ENCODE results near the gene TCF7L2.

The TCF7L2 gene

DNA sequence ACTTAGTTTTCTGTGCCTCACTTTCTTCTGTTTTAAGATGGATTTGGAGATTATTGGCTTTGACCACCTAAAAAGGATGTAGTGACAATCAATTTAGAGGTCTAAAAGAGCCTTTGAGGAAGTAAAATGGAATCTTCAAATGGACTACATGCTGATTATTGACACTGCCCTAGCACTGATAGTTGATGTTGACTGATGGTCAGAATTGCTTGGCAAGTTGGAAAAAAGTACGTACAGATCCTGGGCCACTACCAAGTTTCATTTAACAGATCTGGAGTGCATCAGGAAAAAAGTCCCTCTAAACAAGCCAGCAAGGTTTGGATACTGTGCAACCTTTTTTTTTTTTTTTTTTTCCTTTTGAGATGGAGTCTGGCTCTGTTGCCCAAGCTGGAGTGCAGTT, 81.1 kb downstream of the TCF7L2 start:
- no peaks in the 10 kb centered on the region for H3K9me3 ChIP-seq
- H3K27me3 ChIP-seq (ENCODE audit: low read depth): no peaks in the 10 kb centered on the region
- DNase-seq (ENCODE audit: low spot score in 2 of 2): no peak
- no peaks in the 10 kb centered on the region for H3K36me3 ChIP-seq (replicated peaks)
- H3K4me1 ChIP-seq: peaks cover 35% of the 10 kb centered on the region
- in situ Hi-C loops (cut with MboI; ENCODE audit: low sequenced_read_pairs): no loop called here
- H3K4me3 ChIP-seq: no peak overlapping the region

- Histone ChIP-seq H3K36me3 (replicated peaks) (no peaks in the 10 kb centered on the region), H3K4me1 (peaks cover 13% of the 10 kb centered on the region), H3K9me3 (no peaks in the 10 kb centered on the region), H3K4me3 (no peak overlapping the region), H3K27me3 (ENCODE audit: low read depth) (no peaks in the 10 kb centered on the region)
- in situ Hi-C loops (cut with MboI; ENCODE audit: low sequenced_read_pairs): no loop called here
- DNase-seq (ENCODE audit: low spot score in 2 of 2): peak in 1 of 2 experiments; percentile 31
Measured at GRCh38 chr10:113033991-113034390, 83.9 kb downstream of the TCF7L2 start.

DNA sequence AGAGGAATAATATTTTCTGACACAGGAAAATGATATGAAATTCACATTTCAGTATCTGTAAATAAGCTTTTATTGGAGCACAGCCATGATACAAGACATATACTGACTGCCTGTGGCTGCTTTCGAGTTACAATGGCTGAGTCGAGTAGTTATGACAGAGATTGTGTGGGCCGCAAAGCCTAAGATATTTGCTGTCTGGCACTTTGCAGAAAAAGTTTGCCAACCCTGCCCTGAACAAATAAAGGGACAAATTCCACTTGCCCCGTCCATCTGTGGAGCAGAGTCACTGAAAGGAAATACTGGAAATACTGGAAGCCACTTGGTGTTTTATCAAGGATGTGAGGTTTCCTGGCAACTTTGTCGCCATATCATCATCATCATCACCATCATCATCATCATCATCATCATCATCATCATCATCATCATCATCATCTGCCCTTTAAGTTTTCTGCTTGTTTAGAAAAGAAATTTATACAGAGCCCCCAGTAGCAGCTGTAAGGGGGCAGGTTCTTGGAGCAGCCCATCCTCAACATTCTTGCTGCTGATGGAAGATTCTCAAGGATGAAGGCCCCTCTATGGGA, 85.8 kb downstream of the TCF7L2 start:
- in situ Hi-C loops (cut with MboI; ENCODE audit: low sequenced_read_pairs): no loop called here
- Histone ChIP-seq H3K9me3 (no peaks in the 10 kb centered on the region), H3K4me1 (peaks cover 13% of the 10 kb centered on the region), H3K4me3 (no peak overlapping the region), H3K36me3 (replicated peaks) (peaks cover under 1% of the 10 kb centered on the region; the same call in 1 of the 2 replicates), H3K27me3 (ENCODE audit: low read depth) (no peaks in the 10 kb centered on the region)
- DNase-seq (ENCODE audit: low spot score in 2 of 2): no peak

DNA sequence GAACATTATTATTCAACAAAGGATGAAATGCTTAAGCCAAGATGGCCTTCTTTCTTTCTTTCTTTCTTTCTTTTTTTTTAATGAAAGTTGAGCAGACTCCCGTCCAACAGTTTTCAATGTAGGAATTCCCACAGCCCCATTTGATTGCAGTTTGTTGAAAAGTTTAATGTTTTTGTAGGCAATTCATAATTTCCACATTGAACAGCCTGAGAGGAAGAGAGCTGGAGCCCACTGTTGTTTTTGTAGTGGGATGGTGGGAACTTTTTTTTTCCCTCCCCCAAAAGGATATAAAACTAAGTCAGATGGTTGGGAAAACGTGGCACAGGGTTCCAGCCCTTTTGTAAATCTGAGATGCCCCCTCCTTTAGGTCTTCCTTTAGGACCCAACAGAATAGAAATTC, 86.6 kb downstream of the TCF7L2 start:
- in situ Hi-C loops (cut with MboI; ENCODE audit: low sequenced_read_pairs): no loop called here
- Histone ChIP-seq H3K4me1 (peaks cover 13% of the 10 kb centered on the region), H3K4me3 (no peak overlapping the region), H3K36me3 (replicated peaks) (peaks cover 6% of the 10 kb centered on the region; the same call in 1 of the 2 replicates), H3K9me3 (no peaks in the 10 kb centered on the region), H3K27me3 (ENCODE audit: low read depth) (no peaks in the 10 kb centered on the region)
- DNase-seq (ENCODE audit: low spot score in 2 of 2): no peak

- H3K36me3 ChIP-seq (replicated peaks): peaks cover 6% of the 10 kb centered on the region; the same call in 1 of the 2 replicates
- DNase-seq (ENCODE audit: low spot score in 2 of 2): no peak
- H3K4me3 ChIP-seq: no peak overlapping the region
- in situ Hi-C loops (cut with MboI; ENCODE audit: low sequenced_read_pairs): no loop called here
- no peaks in the 10 kb centered on the region for H3K27me3 ChIP-seq (ENCODE audit: low read depth)
- H3K4me1 ChIP-seq: peaks cover 13% of the 10 kb centered on the region
- no peaks in the 10 kb centered on the region for H3K9me3 ChIP-seq
Measured at GRCh38 chr10:113037218-113037617, 87.2 kb downstream of the TCF7L2 start.

DNA sequence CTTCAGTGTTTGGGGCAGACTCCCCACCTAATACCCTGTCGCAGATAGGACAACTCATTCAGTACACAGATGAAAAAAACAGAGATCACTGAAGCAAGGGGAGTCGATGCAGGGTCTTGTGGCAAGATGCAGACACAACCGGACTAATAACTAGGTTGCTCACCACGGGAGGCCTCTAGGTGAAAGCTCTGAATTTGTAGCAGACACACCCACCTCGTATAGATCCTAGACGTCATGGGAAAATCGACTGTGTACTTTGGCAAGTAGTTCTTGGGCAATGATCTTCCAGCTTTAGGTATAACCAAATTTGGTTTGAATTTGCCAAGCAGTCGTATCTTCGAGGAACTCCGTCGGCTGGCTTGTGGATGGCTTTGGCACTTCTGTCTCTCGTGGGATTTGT, 88.1 kb downstream of the TCF7L2 start:
- H3K4me1 ChIP-seq: peaks cover 13% of the 10 kb centered on the region
- no peaks in the 10 kb centered on the region for H3K27me3 ChIP-seq (ENCODE audit: low read depth)
- DNase-seq (ENCODE audit: low spot score in 2 of 2): no peak
- no peaks in the 10 kb centered on the region for H3K9me3 ChIP-seq
- in situ Hi-C loops (cut with MboI; ENCODE audit: low sequenced_read_pairs): no loop called here
- no peak overlapping the region for H3K4me3 ChIP-seq
- peaks cover 6% of the 10 kb centered on the region; the same call in 1 of the 2 replicates for H3K36me3 ChIP-seq (replicated peaks)

- Histone ChIP-seq H3K36me3 (replicated peaks) (peaks cover 6% of the 10 kb centered on the region; the same call in 1 of the 2 replicates), H3K4me1 (peaks cover 7% of the 10 kb centered on the region), H3K4me3 (no peak overlapping the region), H3K27me3 (ENCODE audit: low read depth) (no peaks in the 10 kb centered on the region), H3K9me3 (no peaks in the 10 kb centered on the region)
- no peak for DNase-seq (ENCODE audit: low spot score in 2 of 2)
- in situ Hi-C loops (cut with MboI; ENCODE audit: low sequenced_read_pairs): no loop called here
Measured at GRCh38 chr10:113038985-113039384, 88.9 kb downstream of the TCF7L2 start.

DNA sequence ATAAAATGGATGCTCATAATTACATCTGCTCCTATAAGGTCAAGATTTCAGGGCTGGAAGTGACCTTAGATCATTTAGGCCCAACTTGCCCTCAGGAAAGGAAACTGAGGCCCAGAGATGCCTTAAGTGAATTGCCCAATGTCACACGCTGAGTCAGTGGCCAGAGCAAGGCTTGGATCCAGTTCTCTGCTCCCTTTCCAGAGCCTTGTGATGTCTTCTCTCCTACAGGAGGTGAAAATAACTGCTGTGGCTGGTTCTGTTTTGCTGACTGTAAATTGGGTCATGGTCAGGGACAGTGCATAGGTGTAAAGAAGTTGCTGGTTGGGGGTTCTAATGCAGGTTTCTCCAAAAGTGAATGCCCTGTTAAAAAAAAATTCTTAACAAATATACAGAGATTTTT, 91.3 kb downstream of the TCF7L2 start:
- in situ Hi-C loops (cut with MboI; ENCODE audit: low sequenced_read_pairs): no loop called here
- Histone ChIP-seq H3K4me1 (no peaks in the 10 kb centered on the region), H3K36me3 (replicated peaks) (peaks cover 6% of the 10 kb centered on the region; the same call in 1 of the 2 replicates)

DNA sequence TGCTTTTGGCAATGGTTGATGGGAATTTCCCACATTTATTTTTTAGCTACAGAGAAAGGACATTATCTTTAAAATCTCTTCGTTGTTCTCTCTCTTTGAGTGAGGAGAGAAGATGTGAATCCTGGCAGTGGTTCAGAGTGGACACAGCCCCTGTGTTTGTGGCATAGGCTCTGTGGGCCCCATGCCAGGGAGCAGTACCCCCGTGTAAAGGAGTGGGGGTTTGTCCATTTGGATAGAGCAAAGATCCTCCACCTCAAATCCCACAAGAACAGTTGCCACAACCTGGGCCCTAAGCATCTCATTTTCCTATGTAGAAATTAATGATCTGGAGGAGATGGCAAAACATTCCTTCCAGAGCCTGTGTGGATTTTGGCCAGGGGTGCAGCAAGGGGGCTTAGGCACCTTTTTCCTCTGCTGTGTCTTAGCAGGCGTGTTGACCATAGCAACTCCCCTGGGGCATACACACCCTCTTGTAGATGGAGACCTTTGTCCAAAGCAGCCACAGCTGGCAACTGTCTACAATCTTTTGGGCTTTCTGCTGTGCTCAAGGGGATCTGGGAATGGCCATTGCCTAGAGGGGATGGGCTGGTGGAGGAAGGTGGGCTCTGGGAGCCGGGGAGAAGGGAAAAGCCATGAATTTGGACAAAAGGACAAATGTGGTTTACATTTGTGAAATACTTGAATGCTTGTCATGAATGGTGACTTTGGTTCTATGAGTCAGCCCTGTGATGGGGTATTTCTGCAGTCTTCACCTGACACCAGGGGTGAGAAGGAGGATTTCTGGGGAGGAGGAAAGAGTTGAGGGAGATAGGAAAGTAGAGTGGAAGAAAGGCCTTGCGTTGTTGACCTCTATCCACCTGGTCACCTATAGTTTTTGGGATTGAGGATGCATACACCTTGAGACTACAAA, 92.0 kb downstream of the TCF7L2 start:
- Histone ChIP-seq H3K4me3 (no peak overlapping the region), H3K36me3 (replicated peaks) (peaks cover 6% of the 10 kb centered on the region; the same call in 1 of the 2 replicates), H3K4me1 (no peaks in the 10 kb centered on the region), H3K27me3 (ENCODE audit: low read depth) (no peaks in the 10 kb centered on the region), H3K9me3 (no peaks in the 10 kb centered on the region)
- in situ Hi-C loops (cut with MboI; ENCODE audit: low sequenced_read_pairs): no loop called here
- DNase-seq (ENCODE audit: low spot score in 2 of 2): no peak

More for the DNA sequence above, 91.3 kb downstream of the TCF7L2 start:
- H3K4me3 ChIP-seq: no peak overlapping the region
- H3K9me3 ChIP-seq: no peaks in the 10 kb centered on the region
- H3K27me3 ChIP-seq (ENCODE audit: low read depth): no peaks in the 10 kb centered on the region
- DNase-seq (ENCODE audit: low spot score in 2 of 2): no peak

DNA sequence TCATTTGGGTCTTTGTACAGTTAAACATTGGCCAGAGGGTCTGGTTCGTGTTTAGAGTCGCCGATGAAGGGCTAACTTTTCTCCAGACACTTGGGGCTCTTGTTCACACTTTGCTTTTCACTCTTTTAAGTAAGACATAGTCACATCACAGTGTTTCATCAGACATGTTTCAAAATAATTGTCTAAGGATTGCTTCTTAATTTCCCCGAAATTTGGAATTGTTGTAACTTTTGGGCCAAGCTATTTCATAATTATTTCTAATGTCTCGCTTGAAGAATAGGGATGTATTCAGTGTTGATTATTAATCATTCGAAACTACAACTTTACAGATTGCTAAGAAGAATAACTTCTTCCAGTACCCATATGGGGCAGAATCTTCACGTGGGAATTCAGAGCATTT, 92.8 kb downstream of the TCF7L2 start:
- DNase-seq (ENCODE audit: low spot score in 2 of 2): no peak
- peaks cover 6% of the 10 kb centered on the region; the same call in 1 of the 2 replicates for H3K36me3 ChIP-seq (replicated peaks)
- no peaks in the 10 kb centered on the region for H3K4me1 ChIP-seq
- no peaks in the 10 kb centered on the region for H3K27me3 ChIP-seq (ENCODE audit: low read depth)
- H3K4me3 ChIP-seq: no peak overlapping the region
- no peaks in the 10 kb centered on the region for H3K9me3 ChIP-seq
- in situ Hi-C loops (cut with MboI; ENCODE audit: low sequenced_read_pairs): no loop called here

- in situ Hi-C loops (cut with MboI; ENCODE audit: low sequenced_read_pairs): no loop called here
Measured at GRCh38 chr10:113044016-113044755, 94.1 kb downstream of the TCF7L2 start.

DNA sequence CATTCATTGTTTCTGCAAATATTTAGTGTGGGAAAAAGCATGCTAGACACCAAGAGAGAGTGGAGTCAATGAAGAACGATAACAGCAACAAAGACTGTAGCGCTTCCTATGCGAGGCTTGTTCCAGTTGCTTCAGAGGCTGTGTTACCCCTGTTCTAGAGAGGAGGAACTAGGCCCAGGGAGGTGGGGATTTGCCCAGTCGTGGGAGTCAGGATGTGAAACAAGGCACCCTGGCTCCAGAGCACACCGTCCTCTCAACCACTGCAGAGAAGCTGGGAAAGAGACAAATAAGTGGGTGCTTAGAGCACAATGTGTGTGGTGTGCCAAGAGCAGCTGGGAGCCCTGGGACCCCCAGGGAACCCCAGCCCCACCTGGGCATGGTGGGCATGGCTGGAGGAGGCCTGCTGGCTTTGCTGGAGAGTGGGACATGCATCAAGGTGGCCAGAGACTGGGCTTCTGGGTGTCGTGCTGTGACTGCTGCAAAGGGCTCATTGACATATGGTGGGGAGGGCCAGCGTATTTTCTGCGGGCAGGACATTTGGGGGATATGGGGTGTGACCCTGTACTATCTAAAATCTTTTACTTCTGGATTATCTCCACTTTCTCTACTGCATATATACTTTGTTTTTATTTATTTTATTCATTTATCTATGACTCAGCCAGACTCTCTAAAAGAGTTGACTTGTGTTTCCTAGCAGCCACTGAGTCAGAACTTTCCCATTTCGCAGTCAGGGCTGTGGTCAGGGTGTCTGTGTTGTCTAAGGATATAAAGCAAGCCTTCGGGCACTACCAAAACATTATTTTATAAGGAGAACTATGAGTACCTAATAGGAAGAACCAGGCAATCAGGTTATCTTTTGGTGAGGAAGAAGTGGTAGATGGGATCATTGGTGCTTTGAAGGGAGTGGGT, 95.4 kb downstream of the TCF7L2 start:
- Histone ChIP-seq H3K27me3 (ENCODE audit: low read depth) (no peaks in the 10 kb centered on the region), H3K9me3 (no peaks in the 10 kb centered on the region), H3K36me3 (replicated peaks) (peaks cover 6% of the 10 kb centered on the region; the same call in 1 of the 2 replicates), H3K4me1 (no peaks in the 10 kb centered on the region), H3K4me3 (no peak overlapping the region)
- no peak for DNase-seq (ENCODE audit: low spot score in 2 of 2)
- in situ Hi-C loops (cut with MboI; ENCODE audit: low sequenced_read_pairs): no loop called here

More at GRCh38 chr10:113044016-113044755, 94.1 kb downstream of the TCF7L2 start:
- Histone ChIP-seq H3K27me3 (ENCODE audit: low read depth) (no peaks in the 10 kb centered on the region), H3K4me1 (no peaks in the 10 kb centered on the region), H3K9me3 (no peaks in the 10 kb centered on the region), H3K36me3 (replicated peaks) (peaks cover 6% of the 10 kb centered on the region; the same call in 1 of the 2 replicates), H3K4me3 (no peak overlapping the region)
- no peak for DNase-seq (ENCODE audit: low spot score in 2 of 2)

- no peak overlapping the region for H3K4me3 ChIP-seq
- no peaks in the 10 kb centered on the region for H3K9me3 ChIP-seq
- H3K36me3 ChIP-seq (replicated peaks): no peaks in the 10 kb centered on the region
- no peaks in the 10 kb centered on the region for H3K27me3 ChIP-seq (ENCODE audit: low read depth)
- DNase-seq (ENCODE audit: low spot score in 2 of 2): no peak
- H3K4me1 ChIP-seq: no peaks in the 10 kb centered on the region
- in situ Hi-C loops (cut with MboI; ENCODE audit: low sequenced_read_pairs): no loop called here
Measured at GRCh38 chr10:113047151-113047550, 97.1 kb downstream of the TCF7L2 start.

Data from HAP-1 (cell line).